Non-pigmented ciliary epithelial cell (primary cell): ENCODE data around the gene RPTOR.

Experiments used
- DNase-seq: peaks from one replicate; pipeline ENCODE4 v3.0.0-alpha.2; 2010; ENCODE audit warnings: low read depth

RPTOR gene

GRCh38 chr17:80768936-80769335, 224.3 kb downstream of the RPTOR start:
- DNase-seq = no peak

DNA sequence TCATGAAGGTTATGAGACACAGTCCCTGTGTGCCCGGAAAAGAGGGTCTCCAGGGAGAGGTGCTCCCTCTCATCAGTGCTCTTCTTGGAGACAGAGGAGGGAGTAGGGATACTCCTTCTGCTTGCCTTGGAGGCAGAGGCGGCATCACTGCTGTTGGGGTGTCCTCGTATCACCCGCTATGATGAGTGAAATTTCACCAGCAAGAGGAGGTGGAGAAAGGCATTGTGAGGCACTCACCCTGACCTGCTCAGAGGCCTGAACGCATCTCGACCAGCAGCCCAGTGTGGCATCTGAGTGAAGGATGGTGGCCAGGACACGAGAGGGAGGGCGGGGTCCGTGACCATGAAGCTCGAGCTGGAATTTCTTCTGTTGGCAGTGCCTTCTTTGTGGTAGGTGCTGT, 224.9 kb downstream of the RPTOR start:
- DNase-seq = no peak

DNA sequence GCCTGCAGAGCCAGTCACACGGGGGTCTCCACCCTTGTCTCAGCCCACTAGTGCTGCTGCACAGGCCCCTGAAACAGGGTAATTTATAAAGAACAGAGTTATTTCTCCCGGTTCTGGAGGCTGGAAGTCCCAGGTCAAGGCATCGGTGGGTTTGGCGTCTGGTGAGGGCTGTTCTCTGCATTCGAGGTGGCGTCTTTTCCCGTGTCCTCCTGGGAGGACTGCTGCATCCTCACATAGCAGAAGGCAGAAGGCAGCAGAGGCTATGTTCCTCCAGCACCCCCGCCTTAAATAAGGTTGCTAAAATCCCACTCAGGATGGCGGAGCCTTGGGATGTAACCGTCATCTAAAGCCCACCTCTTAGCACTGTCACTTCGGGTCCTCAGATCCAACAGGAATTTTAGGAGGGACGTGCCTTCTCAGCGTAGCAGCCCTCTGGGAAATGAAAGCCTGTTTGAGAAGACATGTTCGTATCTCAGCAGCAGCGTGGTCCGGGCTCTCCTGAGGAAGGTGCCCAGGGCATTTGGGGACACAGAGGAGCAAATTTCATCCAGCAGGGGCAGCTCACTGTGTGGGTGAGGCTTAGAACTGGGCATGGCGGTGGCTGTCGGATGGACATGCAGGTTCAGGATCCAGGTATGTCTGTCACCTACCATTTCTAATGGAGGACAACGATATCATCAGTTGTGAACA, 225.4 kb downstream of the RPTOR start:
- no peak for DNase-seq

DNA sequence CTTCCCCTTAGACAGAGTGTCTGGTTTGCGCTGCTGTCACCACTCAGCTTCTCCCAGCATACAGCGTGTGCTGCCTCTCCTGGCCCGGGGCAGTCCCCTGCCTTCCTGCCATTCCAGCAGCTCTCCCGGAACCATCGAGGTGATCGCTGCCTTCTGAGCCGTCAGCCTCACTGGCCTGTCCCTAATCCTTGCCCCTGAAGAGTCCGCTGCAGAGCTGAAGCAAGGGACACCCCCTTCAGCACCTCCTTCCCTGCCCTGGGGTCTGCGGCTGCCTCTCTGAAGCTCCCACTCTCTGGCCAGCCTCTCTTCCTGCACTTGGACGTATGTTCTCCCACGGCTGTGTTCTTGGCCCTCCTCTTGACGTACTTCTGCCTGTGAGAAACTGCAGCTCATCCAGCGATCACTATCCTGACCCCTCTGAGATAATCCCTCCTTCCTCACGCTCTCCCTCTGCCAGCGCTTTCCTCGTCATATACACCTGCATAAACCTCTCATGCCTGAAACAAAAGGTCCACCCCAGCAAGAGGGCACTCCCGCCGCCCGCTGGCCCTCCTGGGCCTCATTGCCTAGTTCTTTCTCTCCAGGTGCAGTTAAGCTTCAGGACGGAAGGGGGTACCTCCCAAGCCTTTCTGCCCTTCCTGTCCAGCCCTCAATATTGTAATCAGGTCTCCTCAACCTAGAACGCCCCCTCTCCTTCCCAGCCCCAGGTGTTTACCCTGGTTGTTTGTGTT, 226.4 kb downstream of the RPTOR start:
- no peak for DNase-seq

GRCh38 chr17:80771612-80772005, 227.0 kb downstream of the RPTOR start:
- DNase-seq = no peak

DNA sequence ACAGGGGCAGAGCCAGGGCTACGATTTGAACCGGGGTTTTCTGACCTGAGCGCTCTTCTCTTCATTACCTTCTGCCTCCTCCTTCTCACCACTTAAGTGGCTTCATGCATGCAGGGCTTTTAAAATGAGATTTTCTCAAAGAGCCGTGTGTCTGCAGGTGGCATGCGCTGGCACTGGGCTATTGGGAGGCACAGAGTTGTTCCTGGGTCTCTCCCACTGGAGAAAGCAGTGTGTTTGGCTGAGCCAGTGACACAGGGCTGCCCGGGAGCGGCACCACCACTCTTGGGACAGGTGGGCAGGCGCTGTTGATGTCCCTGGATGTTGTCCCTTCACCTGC, 228.2 kb downstream of the RPTOR start:
- no peak for DNase-seq

GRCh38 chr17:80773243-80773991, 228.8 kb downstream of the RPTOR start:
- no peak for DNase-seq

- DNase-seq = no peak
These were observed 229.5 kb downstream of the RPTOR start for GRCh38 chr17:80774146-80774545.

GRCh38 chr17:80774643-80775281, 230.1 kb downstream of the RPTOR start:
- no peak for DNase-seq

DNA sequence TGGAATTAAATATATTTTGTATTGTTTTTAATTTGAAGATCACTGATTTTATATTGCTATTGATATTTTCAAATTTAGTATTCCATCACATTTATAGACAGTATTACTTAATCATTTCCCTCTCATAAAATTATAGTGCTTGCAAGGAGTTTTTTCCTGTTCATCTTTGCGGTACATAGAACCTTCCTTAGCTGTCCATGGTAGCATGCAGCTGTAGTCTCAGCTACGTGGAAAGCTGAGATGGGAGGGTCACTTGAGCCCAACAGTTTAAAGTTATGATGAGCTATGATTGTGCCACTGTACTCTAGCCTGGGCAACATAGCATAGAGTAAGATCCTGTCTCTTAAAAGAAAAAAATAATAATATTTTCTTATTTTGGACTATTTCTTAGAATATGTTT, 231.2 kb downstream of the RPTOR start:
- no peak for DNase-seq

- DNase-seq = no peak
These were observed 232.6 kb downstream of the RPTOR start for GRCh38 chr17:80777274-80777673.

DNA sequence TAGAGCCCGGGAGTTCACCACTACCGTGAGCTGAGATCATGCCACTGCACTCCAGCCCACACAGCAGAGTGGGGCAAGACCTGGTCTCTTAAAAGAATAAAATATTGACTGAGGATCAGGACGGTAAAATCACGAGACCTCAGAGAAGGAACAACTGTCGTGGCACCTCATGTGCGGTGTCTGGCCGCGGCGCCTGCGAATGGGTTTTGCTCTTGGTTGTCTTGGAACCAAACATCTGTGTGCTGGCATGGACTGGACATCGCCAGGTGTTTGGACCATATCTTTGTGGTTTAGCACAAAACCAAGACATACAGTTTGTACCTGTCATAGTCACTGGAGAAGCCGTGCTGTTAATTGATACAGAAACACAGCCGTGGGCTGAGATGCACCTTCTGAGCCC, 234.1 kb downstream of the RPTOR start:
- no peak for DNase-seq

- no peak for DNase-seq
These were observed 234.7 kb downstream of the RPTOR start for GRCh38 chr17:80779336-80779735.

DNA sequence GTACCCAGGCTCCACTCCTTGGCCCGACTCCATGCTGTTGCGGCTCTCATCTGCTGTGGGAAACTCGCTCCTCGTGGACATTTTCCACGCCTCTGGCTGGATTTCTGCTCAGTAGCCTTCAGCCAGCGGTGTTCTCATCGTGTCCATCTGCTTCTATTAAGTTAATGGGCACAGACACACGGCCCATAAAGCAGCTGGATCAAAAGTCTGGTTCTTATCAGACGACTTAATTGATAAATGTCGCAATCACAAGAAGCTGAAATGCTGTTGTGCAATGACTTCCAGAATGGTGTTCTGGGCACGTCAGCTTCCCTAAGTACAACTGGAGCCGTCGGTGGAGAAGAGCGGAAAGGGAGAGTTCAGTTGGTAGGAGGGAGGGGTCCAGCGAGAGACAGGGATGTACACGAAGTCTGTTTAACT, 235.3 kb downstream of the RPTOR start:
- DNase-seq = no peak

DNA sequence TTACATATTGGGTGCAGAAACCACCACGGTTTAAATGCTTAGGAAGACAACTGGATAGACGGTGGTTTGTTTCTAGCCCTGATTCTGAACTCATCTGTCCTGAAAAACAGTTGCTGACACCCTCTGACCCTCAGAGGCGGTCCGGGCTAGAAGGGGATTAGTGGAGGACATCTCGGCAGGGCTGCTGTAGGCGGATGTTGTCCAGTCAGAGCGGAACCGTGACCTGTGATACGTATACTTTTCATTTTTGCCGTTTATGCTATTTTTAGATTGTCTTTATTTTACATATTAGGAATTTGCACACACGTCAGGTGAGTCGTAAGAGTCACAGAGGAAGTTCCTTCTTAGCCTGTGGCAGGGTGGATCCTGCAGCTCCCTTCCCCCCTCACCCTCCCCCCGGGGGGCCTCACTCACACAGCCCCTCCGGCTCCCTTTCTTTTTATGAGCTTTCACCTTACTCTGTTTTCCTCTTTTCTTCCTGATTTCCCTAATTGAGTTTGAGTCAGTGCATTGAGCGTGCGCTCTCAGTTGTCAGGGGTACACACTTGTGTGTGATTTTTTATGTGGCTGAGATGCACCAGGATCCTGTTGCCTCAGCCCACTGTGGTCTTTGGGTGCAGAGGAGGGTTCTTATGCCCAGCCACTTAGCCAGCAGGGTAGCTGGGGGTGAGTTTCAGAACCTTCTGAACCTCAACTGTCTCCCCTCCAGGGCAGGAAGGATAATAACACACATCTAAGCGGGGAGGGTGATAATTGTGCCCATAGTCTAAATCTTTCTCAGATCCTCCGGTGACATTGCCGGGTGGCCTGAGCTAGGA, 236.0 kb downstream of the RPTOR start:
- no peak for DNase-seq

DNA sequence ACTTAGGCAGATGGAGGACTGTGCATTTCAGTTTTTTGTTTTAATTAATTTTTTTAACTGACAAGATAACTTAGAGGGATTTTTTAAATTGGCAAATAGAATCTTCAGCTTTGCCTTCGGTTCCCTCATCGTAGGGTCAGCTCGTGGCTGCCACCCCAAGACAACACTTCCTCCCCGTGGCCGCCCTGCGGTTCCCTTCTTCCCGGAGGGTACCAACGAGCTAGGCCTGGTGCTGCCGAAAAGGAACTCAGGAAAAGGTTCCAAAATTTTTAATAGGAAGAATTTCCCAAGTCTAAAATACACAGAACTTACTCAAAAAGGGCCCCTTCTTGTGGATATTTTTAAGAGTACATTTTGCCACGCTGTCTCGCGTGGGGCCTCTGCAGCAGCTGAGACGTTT, 236.6 kb downstream of the RPTOR start:
- no peak for DNase-seq

GRCh38 chr17:80781807-80782277, 237.2 kb downstream of the RPTOR start:
- DNase-seq = no peak

GRCh38 chr17:80782536-80783427, 238.1 kb downstream of the RPTOR start:
- DNase-seq = no peak

GRCh38 chr17:80783486-80783885, 238.8 kb downstream of the RPTOR start:
- no peak for DNase-seq

GRCh38 chr17:80783971-80784370, 239.3 kb downstream of the RPTOR start:
- no peak for DNase-seq
